HG02763 (cell line): ENCODE results near the gene UBL7.
A peak's percentile ranks its signal among the peaks of the same experiment; 100 is the strongest.
"Not testable (repeated sequence)": the region's sequence is repeated elsewhere in the genome, so short reads cannot be mapped to it uniquely, and the experiment has no call there.

Experiments
- ATAC-seq: cut with Tn5 transposase; IDR thresholded peaks from one replicate; pipeline ENCODE4 v1.9.1; 2021; ENCODE audit warnings: mild to moderate bottlenecking, moderate library complexity; ENCODE audit not compliant: unreplicated experiment

UBL7 gene

DNA sequence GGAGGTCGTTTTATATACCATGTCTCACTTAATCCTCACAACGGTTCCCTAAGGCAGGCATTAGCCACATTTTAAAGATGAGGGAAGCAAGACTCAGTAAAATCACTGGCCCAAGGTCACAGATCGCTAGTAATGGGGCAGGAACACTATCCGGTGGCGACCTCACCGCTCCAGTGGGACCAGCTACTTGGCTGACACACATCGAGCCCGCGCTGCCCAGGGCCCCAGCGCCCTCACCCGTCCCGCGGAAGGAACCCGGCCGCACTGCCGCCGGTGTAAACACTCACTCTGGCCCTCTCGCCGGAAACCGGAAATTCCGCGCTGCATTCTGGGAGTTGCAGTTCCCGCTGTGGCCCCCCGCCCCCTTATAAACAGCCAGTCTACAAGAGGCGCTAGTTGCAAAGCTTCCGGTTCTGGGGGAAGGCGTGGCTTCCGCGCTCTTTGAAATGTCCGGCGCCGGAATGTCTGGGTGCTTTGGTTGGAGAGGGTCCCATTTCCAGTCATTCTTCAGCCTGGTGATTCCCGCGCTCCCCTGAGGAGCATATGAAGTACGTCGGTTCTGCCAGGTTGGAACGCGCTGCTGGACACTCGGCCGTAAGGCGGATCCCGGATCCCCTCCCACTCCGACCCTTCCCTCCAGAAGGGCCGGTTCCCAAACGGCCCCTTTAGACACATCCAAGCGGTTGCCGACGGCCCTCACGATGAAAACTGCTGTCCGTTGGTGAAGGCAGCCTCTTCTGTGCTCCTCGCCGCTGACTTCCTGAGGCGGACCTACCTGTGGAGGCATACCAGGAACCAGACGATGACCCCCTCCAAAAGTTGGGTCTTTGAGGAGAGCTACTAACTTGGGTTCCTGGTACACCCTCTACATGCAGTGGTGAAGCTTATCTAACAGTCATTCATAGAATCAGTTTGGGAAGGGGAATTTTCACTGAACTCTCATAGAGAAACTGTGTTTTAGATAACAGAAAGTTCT lies at the start of gene UBL7:
Gene UBL7, minus strand, starts transcription at position 290 of the 976 bp plus-strand sequence. CDS start 2,293 bp downstream, outside the sequence.
- peak; percentile 85 for ATAC-seq

DNA sequence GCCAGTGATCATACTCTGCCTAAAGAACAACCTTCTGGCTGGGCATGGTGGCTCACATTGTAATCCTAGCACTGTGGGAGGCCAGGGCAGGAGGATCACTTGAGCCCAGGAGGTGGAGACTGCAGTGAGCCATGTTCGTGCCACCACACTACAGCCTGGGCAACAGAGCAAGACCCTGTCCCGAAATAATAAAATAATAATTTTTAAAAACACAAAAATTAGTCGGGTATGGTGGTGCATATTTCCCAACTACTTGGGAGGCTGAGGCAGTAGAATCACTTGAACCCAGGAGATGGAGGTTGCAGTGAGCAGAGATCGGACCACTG lies 45.5 kb upstream of the UBL7 start:
- ATAC-seq: no peak

DNA sequence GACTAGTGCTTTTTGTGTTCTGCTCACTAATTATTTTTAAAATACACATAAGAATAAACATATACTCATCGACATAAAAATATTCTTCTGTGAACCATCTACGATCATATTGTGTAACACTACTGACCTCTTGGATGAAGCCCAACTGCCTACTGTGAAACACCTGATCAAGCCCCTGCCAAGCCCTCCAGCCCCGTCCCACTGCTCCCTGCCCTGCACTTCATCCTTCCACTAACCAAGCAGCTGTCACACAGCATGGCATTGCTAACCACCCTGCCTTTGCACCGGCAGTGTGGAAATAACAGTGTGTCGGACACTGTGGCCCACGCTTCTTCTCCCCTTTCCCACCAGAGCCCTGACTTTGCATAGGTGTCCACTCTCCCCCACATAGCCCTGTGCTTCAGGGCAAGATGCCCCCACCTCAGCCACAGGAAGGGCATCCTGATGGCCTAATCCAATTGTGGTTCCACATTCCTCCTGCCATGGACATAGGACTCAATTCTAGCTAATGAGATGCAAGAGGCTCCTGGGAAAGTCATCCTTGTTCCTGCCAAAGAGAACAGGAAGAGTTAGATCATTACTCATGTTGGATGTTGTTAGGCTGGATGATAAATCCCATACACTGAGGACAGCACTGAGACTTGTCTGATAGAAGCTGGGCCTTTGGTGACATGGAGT lies 45.0 kb upstream of the UBL7 start:
- no peak for ATAC-seq

GRCh38 chr15:74504836-74505235 lies 43.9 kb upstream of the UBL7 start:
- no peak for ATAC-seq

GRCh38 chr15:74504418-74504817 lies 43.5 kb upstream of the UBL7 start:
- no peak for ATAC-seq

GRCh38 chr15:74502301-74502700 lies 41.3 kb upstream of the UBL7 start:
- ATAC-seq: no peak

GRCh38 chr15:74500401-74500800 lies 39.4 kb upstream of the UBL7 start:
- no peak for ATAC-seq

DNA sequence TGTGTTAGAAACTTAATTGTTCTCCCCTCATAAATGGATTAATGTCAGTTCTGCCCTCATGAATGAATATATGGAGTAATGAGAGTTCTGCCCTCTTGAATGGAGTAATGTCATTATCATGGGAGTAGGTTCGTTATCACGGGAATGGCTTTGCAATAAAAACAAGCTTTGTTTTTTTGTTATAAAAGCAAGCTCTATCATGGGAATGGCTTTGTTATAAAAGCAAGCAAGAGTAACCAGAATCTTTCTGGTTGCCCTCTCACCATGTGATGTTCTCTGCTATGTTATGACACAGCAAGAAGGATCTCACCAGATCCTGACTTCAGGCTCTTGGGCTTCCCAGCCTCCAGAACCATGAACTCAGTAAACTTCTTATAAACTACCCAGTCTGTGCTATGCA lies 38.4 kb upstream of the UBL7 start:
- no peak for ATAC-seq

GRCh38 chr15:74497584-74497983 lies 36.6 kb upstream of the UBL7 start:
- no peak for ATAC-seq

DNA sequence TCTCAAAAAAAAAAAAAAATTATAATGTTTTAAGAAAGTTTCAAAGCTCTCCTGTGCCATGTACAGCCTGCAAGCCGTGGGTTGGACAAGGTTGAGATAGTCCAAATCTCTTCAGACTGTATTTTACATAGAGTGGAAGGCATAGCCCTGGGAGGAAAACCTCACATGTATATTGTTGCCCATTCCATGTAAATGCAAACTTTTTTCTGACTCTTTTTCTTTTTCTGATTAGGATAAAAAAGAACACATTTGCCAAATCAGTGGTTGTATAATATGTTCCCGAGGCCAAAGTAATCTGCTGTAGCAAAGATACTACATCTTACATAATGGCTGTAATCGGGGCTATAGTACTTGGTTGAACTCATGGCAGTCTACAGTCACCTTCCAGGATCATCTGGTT lies 35.7 kb upstream of the UBL7 start:
- no peak for ATAC-seq

DNA sequence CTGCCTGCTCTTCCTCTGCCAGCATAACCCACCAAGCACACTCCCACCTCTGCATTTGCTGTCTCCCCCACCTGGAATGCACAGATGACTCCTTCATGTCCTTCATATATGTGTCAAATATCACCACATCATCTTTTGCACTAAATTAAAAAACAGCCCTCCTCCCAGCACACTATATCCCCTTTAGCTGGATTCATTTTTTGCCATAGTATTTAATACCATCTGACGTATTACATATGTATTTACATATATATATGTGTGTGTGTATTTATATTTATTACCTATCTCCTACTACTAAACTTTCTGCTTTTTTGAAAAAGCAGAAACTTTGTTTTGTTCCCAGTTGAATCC lies 29.4 kb upstream of the UBL7 start:
- ATAC-seq: no peak

GRCh38 chr15:74489518-74490338 lies 28.8 kb upstream of the UBL7 start:
- no peak for ATAC-seq

DNA sequence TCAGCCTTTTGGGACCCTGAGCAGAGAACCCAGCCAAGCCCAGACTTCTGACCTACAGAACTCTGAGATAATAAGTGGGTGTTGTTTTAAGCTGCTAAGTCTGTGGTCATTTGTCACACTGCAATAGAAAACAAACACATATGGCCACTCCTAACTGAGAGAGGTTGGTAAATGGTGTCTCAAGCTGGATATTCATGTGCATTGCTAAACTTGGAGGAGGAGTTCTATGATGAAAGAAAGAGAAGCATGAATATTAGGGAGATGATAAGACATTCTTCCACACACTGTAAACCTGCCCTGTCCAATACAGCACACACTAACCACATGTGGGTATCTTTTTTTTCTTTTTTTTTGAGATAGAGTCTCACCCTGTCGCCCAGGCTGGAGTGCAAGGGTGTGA lies 27.8 kb upstream of the UBL7 start:
- ATAC-seq: no peak

- ATAC-seq: no peak
These were observed 21.7 kb upstream of the UBL7 start for GRCh38 chr15:74482661-74483060.

- ATAC-seq: not testable (repeated sequence)
These were observed 19.4 kb upstream of the UBL7 start for GRCh38 chr15:74480364-74480763.

GRCh38 chr15:74471621-74472020 lies 10.7 kb upstream of the UBL7 start:
- ATAC-seq: not testable (repeated sequence)

GRCh38 chr15:74470631-74471395 lies 9.9 kb upstream of the UBL7 start:
- no peak for ATAC-seq

DNA sequence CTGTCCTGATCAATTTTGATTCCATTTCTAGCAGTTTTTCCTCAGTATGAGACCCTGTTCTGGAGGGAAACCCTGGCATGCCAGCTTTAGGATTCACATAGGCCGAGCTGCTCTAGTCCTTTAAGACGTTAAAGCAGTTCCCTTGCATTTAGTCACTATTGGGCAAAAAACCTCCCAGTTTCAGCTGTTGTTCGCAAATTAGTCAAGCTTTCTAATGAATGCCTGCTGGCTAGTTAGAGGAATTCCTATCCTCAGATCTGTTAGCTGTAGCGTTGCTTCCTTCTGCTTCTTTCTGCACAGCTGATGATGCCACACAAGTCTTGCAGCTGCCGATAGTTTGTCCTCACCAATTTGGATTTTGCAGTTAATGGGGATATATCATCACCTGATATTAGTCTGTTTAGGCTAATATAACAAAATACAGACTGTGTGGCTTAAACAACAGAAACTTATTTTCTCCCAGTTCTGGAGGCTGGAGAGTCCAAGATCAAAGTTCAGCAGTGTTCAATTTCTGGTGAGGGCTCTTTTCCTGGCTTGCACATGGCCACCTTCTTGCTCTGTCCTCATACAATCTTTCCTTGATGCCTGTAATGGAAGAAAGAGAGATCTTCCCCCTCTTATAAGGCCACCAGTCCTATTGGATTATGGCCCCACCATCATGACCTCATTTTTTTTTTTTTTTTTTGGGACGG lies 7.5 kb upstream of the UBL7 start:
- ATAC-seq: no peak

DNA sequence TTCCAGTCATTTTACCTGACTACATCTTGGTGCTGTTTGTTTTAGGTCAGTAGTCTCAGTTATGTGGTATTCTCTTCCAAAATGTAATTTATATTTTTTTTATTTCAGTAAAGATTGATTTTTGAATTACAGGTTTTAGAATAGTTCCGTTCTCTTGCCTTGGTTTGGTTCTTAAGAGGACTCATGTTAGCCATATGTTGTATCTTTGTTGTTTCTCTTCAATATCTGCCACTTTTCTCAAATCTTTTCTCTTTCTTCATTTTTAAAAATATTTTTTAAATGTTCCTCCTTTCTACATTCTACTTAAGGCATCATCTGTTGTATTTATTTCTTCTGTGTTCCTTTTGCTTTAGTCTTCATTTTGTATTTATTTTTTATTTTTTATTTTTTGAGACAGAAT lies 5.6 kb upstream of the UBL7 start:
- ATAC-seq: no peak

DNA sequence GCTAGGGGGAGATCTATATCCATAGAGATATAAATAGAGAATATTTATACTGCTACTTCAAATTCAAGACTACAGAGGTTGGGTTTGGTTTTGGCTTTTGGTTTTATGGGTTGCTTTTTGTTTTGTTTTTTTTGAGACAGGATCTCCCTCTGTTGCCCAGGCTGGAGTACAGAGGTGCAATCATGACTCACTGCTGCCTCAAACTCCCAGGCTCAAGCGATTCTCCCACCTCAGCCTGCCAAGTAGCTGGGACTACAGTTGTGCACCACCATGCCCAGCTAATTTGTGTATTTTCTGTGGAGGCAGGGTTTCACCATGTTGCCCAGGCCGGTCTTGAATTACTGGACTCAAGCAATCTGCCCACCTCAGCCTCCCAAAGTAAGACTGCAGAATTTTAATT lies 3.9 kb upstream of the UBL7 start:
- ATAC-seq: no peak
